Stimulated activated CD8-positive, alpha-beta memory T cell treated with anti-CD3 and anti-CD28 coated beads, Interleukin-15, amount 100 ng/mL, for 48 hours (primary cell): Measurements from ENCODE around the gene EGLN1.

Experiments used
- DNase-seq, 2 donors: peaks; one replicate each; pipeline ENCODE4 v3.0.0-alpha.2; 2020; ENCODE audit warnings: low read depth in 2 of 2

The EGLN1 gene

DNA sequence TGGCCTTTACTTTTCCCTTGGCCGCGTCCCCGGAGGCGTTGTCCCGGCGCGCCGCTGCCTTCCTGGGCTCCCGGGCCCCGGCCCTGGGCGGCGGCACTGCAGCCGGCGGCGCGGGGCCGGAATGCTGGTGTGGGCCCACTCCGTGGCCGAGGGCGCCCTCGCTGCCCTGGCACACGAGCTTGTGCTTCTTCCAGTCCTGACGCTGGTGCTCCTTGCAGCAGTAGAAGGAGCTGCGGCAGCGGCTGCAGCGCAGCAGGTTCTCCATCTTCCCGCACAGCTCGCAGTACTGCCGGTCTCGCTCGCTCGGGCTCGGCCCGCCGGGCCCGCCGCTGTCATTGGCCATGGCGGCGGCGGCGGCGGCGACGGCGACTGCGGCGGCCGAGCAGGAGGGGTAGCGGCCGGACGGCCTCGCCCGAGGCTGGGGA, 529 bp downstream of the EGLN1 start:
- peak in 1 of 2 donors; percentile 20 for DNase-seq

DNA sequence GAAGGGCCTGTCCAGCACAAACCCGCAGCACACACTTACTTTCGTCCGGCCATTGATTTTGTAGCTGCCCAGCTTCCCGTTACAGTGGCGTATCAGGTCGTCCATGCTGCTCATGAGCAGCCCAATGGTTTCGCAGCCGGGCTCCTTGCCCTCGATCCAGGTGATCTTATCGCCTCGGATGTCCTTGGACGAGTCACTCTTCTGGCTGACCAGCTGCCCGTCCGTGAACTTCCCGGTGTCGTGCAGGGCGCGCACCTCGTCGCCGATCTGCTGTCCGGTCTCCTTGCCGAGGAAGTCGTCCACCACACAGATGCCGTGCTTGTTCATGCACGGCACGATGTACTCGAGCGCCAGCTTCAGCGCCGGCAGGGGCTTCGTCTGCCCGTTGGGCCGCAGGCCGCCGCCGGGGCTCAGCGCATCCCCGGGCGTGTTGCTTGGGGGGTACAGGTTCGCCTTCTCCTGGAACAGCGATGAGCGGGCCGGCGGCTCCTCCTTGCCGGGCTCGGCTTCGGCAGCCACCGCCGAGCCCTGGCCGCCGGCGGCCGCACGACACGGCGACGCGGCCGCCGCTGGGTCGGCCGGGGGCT, 1.0 kb downstream of the EGLN1 start:
- DNase-seq = peak in 1 of 2 donors; percentile 36

DNA sequence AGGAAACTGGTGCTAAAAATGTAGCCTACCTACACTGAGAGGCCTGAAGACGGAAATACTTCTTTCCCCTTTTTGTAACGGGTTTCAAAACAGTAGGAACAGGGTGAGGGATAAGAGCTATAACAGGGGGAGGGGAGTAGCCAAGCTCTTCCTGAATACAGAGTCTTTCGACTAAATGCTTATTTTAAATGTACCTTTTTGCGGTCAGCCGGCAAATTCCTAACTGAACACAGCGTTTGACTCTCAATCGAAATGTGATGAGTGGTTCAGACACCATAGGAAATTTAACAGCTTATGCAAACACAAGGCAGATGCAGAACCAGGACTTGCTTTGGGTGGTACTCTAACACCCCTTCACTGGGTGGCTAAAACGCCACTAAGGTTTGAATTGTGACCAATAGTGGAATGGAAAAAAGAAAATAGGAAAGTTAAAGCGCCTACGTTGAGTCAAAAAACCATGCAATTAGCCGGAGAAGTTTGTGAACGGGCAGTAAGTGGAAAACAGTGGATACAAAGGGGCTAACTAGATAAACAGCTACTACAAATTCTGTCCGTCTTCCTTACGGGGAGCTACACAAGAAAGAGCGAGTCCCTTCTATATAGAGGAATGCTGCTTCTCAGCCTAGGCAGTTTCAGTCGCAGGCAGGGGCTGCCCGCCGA, 1.7 kb downstream of the EGLN1 start:
- DNase-seq = no peak

DNA sequence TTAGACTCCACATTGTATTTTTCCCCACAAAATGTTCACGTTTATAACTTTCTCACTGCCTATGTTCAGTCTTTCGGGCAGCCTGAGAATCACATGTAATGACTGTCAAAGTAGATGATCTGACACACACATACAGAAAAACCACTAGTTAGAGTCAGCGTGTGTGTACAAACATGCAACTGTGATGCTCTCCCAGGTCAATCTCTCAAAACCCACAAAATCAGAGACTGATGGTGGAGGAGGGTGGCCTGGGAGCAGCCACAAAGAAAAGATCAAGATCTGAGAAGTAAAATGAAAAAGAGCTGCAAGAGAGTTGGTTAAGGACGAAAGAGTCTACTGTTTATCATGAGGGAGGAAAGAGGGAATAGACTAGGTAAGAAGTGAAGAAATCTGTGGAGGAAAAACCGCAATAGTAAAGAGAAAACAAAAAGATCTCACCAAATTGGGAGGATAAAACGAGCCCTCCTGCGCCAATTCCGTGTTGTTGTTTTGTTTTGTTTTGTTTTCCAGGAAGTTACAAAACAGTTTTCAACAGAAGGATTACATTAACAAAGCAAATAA, 2.3 kb downstream of the EGLN1 start:
- no peak for DNase-seq

DNA sequence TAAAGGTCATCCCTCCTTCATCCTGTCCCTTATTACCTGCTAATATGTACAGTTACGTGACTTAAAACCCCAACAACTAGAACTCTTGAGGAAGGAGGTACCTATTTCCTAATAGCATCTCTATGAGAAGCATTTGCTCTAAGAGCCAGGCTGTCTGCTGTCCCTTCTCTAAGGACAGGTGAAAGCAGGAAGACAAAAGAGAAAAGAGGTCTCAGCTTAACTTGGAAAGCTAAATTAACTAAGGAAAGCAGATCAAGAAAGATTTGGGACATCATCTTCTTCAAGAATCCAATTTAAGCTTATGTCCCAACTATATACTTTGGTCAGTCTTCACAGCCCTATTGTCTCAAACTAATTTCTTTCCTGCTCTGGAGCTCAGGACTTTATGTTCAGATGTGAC, 2.9 kb downstream of the EGLN1 start:
- DNase-seq = no peak

DNA sequence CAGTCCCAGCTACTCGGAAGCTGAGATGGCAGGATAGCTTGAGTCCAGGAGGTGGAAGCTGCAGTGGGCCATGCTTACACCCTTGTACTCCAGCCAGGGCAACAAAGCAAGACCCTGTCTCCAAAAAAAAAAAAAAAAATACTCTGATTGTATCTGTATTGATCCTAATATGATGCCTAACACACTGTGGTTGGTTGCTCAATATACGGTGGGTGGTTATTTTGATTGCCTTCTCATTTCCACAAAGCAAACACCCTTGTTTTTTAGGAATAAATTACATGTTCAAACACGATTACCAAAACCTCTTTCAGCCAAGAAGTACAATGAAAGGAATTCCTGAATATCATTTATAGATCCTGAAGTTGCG, 3.4 kb downstream of the EGLN1 start:
- DNase-seq = no peak

DNA sequence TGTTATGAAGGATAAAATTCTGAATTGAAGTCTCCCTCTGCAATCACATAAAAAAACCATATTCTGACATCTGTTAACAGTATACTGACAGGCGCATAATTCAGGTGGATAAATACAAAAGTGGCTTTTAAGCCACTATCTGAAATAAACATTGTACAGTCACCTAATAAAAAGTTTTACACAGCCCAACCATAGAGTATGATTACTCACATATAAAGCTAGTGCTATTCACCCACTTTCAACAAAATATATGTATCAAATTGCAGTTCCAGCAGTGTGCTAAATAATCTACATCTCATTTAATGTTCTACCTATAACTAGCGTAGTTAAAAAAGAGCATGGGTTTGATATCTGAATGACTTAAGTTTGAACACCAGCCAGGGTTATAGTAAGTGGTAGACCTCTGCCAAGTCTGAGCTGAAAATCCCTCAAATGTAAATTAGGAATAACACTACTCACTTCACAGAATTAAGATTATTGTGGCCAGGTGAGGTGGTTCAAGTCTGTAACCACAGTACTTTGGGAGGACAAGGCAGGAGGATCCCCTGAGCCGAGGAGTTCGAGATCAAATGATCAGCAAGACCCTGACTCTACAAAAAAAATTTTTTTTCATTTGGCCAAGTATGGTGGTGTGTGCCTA, 3.9 kb downstream of the EGLN1 start:
- no peak for DNase-seq

DNA sequence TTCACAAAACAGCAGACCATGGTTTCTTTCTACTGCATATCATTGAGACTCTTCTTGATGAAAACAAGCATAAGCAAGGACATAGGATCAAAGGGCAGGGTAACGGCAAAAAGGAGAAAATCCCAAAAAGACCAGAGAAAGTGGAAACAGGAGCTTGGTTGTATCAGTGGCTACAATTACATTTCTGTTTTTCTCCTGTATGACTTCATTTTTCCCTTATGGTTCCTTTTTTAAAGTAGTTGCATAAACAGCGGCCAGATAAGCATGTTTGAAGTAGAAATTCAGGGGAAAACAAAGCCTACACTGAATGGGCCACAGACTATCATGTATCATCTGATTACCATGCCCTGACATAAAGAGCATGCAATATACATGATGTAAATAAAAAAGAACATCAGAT, 4.6 kb downstream of the EGLN1 start:
- DNase-seq = no peak

DNA sequence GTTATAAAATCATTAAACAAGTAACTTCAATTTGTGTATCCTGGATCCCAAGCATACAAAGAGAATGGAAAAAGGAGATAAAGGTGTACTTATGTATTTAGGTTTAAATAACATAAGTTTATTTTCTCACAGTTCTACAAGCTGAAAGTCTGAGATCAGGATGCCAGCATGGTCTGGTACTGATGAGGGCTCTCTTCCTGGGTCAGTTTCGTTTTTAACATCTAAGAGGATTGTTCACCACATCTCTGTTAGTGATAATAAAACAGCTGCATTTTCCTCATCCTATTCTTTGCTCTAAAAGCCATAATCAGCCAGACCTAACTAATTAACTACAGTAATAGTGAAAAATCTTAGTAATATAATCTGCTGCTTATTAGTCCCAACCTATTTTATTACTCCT, 5.2 kb downstream of the EGLN1 start:
- DNase-seq = no peak

DNA sequence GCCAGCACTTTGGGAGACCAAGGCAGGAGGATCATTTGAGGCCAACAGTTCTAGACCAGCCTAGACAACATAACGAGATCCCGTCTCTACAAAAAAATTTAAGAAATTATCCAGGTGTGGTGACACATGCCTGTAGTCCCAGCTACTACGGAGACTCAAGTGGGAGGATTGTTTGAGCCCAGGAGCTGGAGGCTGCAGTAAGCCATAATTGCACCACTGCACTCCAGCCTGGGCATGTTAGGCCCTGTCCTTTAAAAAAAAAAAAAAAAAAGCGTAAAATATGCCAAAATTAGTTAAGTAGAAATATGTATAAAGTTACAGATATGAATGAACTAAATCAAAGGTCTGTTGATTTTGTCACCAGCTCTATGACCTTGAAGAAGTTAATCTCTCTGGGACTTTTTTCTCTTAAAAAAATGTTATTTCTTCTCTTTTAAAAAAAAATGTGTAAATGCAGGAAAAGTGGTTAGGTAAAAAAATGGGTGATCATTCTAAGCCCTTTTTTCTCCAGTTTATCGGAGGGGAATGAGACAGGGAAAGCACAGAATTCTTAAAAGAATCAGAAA, 7.0 kb downstream of the EGLN1 start:
- DNase-seq = no peak

DNA sequence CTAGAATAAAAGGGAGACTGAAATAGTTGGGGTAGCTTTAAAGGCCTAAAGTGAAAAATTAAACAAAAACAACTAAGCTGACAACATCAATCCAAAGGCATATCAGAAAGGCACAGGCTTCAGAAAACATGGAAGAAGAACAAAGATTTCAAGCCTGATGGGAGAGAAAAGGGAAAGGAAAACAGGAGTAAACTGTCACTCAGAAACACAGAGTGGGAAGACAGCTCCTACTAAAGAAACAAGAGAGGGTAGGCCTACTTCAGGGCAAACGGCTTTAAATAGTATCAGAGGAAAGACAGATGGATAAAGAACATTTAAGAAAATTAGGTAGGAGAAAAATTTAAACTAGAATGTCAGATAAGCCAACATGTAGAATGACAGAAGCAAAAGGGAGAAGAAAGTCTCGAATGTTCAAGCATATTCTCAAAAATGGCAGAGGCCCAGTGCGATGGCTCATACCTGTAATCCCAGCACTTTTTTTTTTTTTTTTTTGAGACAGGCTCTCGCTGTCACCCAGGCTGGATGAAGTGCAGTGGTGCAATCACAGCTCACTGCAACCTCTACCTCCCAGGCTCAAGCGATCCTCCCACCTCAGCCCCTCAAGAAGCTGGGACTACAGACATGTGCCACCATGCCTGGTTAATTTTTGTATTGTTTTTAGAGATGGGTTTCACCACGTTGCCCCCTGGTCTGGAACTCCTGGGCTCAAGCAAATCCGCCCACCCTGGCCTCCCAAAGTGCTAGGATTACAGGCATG, 7.6 kb downstream of the EGLN1 start:
- DNase-seq = no peak

DNA sequence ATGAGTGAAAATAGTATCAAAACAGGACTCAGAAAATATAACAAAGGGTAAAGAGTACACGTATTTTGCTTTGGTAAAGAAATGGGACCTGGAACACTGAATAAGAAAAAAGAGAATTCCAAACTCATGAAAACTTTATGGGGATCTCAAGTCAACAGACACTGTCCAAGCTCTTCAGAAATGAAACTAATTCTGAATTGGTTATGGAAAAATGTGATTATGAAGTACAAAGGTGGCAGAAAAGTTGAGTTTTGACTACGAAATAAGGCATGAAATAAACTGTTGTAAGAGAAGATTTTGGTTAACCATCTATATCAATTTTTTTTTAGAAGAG, 8.4 kb downstream of the EGLN1 start:
- no peak for DNase-seq

DNA sequence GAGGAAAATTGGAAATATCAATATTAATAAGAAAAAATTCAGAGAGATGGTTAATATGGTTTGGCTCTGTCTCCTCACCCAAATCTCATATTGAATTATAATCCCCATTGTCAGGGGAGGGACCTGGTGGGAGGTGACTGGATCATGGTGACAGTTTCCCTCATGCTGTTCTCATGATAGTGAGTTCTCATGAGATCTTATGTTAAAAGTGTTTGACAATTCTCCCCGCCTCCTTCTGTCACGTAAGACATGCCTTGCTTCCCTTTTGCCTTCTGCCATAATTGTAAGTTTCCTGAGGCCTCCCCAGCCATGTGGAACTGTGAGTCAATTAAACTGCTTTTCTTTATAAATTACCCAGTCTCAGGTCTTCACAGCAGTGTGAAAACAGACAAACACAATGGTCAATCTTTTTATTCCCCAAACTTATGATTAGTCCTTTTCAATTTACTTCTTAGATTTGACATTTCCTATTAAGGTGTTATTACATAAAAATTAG, 11.0 kb downstream of the EGLN1 start:
- DNase-seq = no peak

DNA sequence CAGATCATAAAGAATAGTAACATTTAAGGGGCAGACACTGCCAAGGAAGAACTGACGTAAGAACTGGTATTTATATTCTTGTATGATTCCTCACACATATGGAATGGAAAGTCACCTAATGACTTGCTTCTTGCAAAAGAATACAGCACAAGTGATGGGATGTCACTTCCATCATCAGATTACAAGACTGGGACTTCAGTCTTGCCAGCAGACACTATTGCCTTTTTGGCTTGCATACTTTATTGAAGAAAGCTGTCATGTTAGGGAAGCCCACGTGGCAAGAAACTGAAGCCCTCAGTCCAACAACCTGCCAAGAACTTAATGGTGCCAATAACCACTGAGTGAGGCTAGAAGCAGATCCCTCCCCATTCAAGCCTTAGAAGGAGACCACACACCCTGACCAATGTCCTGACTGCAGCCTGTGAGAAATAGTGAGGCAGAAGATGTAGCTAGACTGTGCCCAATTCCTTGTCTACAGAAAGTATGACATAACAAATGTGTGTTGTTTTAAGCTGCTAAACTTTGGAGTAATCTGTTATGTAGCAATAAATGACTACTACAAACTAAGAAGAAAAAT, 12.0 kb downstream of the EGLN1 start:
- DNase-seq = no peak

DNA sequence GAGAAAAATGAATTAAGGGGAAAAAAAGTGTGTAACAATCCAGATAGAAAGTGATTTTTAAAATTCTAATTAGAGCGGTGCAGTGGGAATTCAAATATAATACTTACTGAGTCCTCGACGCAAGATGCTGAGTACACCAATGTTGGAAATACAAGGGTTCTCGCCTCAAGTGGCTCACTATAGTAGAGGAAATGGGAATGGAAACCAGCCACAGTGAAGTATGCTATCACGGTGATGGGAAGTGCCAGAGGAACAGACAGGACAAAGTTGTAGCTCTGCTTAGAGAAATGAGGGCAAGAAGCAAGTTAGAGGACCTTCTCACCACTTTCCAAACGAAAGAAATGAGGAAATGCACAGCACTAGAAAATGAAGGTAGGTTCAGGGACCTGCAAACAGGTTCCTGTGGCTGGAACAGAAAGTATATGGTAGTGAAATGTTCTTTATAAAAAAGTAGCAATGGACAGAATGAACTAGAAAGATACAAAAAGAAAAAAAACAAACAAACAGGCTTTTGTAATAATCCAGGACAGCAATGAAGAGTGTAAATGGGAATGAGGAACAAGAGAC, 13.5 kb downstream of the EGLN1 start:
- DNase-seq = no peak

DNA sequence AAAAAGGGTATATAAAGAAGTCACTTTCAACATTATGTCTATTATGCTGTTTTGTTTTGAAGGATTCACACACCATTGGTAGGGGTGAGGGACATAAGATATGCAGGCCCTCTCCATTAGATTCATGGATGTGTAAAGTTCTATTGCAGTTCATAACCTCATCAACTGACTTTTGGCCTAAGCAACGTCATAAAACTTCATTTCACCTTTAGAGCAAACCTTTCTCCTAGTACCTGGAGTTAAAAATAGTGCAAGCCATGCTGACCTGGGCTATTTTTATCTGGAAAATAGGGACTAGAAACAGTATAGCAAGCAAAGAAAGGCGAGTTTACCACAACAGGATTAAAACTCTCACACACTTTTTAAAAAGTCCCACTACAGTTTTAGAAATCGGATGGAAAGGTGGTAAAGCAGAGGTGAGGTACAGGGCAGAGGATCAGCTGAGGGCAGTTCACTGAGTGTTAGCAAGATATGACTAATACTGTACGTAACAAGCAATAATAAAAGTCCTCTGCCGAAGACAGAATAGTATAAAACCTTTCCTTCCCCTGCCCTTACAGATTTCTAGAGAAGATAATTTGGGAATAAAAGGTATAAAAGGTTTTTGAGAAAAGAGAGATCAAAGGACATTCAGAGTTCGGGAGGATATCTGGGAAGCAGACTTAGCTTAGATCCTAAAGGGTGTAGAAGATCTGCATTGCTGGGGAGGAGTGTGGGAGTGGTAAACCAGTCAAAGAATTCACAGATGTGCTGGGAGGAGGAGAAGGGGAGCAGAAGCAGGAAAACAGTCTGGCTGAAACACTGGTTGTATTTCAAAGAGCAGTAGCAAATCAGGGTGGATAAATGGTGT, 14.3 kb downstream of the EGLN1 start:
- DNase-seq = no peak

DNA sequence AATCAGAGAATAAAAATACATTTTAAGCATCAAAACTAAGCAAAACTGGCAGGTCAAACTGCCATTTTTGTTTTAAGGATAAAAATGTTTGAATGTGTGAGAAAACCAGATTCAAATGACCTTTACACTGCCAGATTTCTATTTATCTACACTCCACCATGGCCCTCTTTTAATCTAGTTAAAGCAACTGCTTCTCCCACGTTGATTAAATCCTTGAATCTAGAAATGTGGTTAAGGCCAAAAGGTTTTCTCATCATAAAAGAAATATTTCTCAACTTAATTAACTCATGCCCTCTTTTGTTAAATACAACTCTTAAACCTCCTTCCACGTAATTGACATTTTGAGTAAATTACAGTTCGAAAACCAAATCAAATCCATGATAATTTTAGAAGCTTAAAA, 15.0 kb downstream of the EGLN1 start:
- no peak for DNase-seq

DNA sequence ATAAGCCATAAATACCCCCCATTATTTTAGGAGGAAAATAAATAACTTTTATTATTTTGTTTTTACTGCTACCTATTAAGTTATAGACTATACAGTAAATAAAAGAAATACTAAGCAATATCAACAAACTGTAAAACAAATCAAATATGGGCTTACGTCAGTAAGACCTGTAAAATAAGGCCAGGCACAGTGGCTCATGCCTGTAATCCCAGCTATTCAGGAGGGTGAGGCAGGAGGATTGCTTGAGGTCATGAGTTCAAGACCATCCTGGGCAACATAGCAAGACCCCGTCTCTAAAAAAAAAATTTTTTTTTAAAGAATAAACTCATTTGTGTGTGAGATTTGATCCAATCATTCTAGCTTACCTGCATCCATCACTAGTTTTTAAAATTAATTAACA, 17.8 kb downstream of the EGLN1 start:
- DNase-seq = no peak

DNA sequence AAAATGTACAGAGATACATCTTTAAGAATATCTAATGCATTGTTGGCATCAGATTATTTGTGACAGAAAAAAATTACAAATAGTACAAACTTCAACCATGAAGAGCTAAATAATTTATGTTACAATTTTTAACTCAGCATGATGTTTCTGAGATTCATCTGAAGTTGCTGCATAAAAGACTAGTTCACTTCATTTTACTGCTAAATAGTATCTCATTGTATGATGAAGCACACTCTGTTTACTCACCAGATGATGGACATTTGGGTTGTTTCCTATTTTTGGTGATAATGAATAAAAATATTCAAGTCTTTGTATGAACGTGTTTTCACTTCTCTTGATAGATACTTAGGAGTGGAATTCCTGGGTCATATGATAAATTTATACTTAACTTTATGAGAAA, 20.6 kb downstream of the EGLN1 start:
- DNase-seq = no peak

DNA sequence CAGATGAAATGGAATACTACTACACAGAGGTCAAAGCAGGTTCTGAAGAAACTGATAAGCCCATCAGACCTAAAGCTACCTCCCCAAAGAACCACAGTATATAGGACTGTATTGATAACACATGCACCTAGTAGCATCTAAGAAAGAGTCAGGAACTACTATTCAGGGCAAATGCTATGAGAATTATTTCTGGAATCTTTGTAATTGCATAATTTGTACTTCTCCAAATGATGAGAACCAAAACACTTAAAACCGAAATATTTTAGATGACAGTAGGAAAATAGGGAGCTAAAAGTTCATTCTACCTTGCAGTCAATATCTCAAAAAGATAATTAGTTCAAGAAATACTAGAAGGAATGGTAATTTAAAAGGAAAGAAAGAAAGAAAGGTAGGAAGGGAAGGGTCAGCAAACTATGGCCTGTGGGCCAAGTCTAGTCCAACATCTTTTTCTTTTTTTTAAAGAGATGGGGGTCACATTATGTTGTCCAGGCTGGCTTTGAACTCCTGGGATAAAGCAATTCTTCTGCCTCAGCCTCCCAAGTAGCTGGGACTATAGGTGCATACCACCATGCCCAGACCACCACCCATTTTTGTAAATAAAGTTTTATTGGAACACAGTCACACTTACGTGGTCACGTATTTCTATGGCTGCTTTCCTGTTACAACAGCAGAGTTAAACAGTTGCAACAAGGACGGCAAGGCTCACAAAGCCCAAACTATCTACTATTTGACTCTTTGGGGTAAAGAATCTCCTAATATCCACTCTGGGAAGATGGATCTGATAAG, 24.0 kb downstream of the EGLN1 start:
- no peak for DNase-seq
